SK-N-SH (cell line): ENCODE data around the gene SVIL. TPM values are rescaled to one million over a fixed set of nuclear protein-coding genes. Genes with fewer than 3 reads are reported as not detected.

Experiments used
- CTCF ChIA-PET: fragments of 300-600, 350-600 bp; formaldehyde crosslinking; extraction: SDS; loops from one replicate; lab custom pipeline; 2021; lab: Yijun Ruan, JAX
- POLR2A ChIA-PET: fragments of 350-600 bp; sonication (Branson Sonifier 250); formaldehyde crosslinking; extraction: SDS; loops from one replicate; lab custom pipeline; 2020; ENCODE audit warnings: antibody characterized with exemption, inconsistent platforms; lab: Yijun Ruan, JAX
- DNase-seq: peaks from one replicate; pipeline ENCODE4 v3.0.0; 2012
- H2AFZ ChIP-seq: fragments of 200-600 bp; sonication (generic); 2 replicates; pipeline ENCODE4 v1.8.1; 2016; ENCODE audit warnings: antibody characterized with exemption, mild to moderate bottlenecking, low read depth
- H3F3A ChIP-seq: fragments of 200-600 bp; sonication (generic); replicated peaks from 2 replicates; pipeline ENCODE3; 2016; ENCODE audit warnings: antibody characterized with exemption, mild to moderate bottlenecking; ENCODE audit not compliant: insufficient read depth
- H3K27ac ChIP-seq, 2 experiments: fragments of 200-500 bp in 1 of 2; fragments of 200-600 bp in 1 of 2; sonication (Bioruptor generic) in 1 of 2; sonication (generic), shearing (Covaris generic) in 1 of 2; 2 replicates each; pipeline versions ENCODE4 v1.5.1 to v1.6.1; 2014 to 2016; ENCODE audit warnings: low read depth in 2 of 2, inconsistent platforms in 1 of 2, low read length in 1 of 2, mild to moderate bottlenecking in 1 of 2, mixed read lengths in 1 of 2
- H3K27me3 ChIP-seq: fragments of 200-600 bp; sonication (generic), shearing (Covaris generic); 2 replicates; pipeline ENCODE4 v1.6.1; 2016; ENCODE audit warnings: mixed run types; ENCODE audit not compliant: insufficient read depth
- H3K36me3 ChIP-seq, 2 experiments: fragments of 200-500 bp in 1 of 2; fragments of 200-600 bp in 1 of 2; sonication (Bioruptor generic) in 1 of 2; sonication (generic) in 1 of 2; replicated peaks in 1 of 2; 2 replicates each; pipeline versions ENCODE3 to v1.5.1; 2014 to 2016; ENCODE audit warnings: low read length in 1 of 2, mild to moderate bottlenecking in 1 of 2; ENCODE audit not compliant: insufficient read depth in 2 of 2, control insufficient read depth in 1 of 2
- H3K4me1 ChIP-seq, 2 experiments: fragments of 200-500 bp in 1 of 2; fragments of 200-600 bp in 1 of 2; sonication (Bioruptor generic) in 1 of 2; sonication (generic), shearing (Covaris generic) in 1 of 2; 2 replicates each; pipeline versions ENCODE4 v1.5.1 to v1.6.1; 2014 to 2016; ENCODE audit warnings: low read depth in 1 of 2, low read length in 1 of 2, mixed run types in 1 of 2; ENCODE audit not compliant: insufficient read depth in 2 of 2, control insufficient read depth in 1 of 2
- H3K4me2 ChIP-seq: fragments of 200-600 bp; sonication (generic), shearing (Covaris generic); 2 replicates; pipeline ENCODE4 v1.6.1; 2017; ENCODE audit warnings: mixed run types
- H3K4me3 ChIP-seq, 2 experiments: fragments of 200-500 bp in 1 of 2; fragments of 200-600 bp in 1 of 2; sonication (Bioruptor generic) in 1 of 2; sonication (generic), shearing (Covaris generic) in 1 of 2; 2 replicates each; pipeline versions ENCODE4 v1.5.1 to v1.8.1; 2014 to 2016; ENCODE audit warnings: low read depth in 2 of 2, inconsistent platforms in 1 of 2, low read length in 1 of 2, mild to moderate bottlenecking in 1 of 2, mixed read lengths in 1 of 2, moderate library complexity in 1 of 2
- H3K79me2 ChIP-seq: fragments of 200-600 bp; sonication (generic); 2 replicates; pipeline ENCODE4 v1.8.1; 2017; ENCODE audit warnings: mild to moderate bottlenecking; ENCODE audit not compliant: insufficient read depth
- H3K9ac ChIP-seq: fragments of 200-600 bp; sonication (generic); 2 replicates; pipeline ENCODE4 v1.6.1; 2017; ENCODE audit warnings: mixed run types
- H3K9me2 ChIP-seq: fragments of 200-600 bp; sonication (generic); 2 replicates; pipeline ENCODE4 v1.6.1; 2017; ENCODE audit warnings: mixed run types
- H3K9me3 ChIP-seq: fragments of 200-600 bp; sonication (generic); 2 replicates; pipeline ENCODE4 v1.6.1; 2017; ENCODE audit warnings: mixed run types, mild to moderate bottlenecking, moderate library complexity
- H4K20me1 ChIP-seq: fragments of 200-600 bp; sonication (generic); 2 replicates; pipeline ENCODE4 v1.6.1; 2017; ENCODE audit warnings: mild to moderate bottlenecking, mixed run types; ENCODE audit not compliant: insufficient read depth
- CHD2 ChIP-seq: fragments of 150-350 bp; IDR thresholded peaks from 2 replicates; pipeline ENCODE4 v1.6.1; 2018; ENCODE audit warnings: low read length; ENCODE audit not compliant: partially characterized antibody
- ELF1 ChIP-seq: IDR thresholded peaks from 2 replicates; pipeline ENCODE4 v1.4.0; 2012
- EP300 ChIP-seq, 2 experiments: IDR thresholded peaks; 2 replicates each; pipeline versions ENCODE4 v1.4.0 to v1.6.1; 2012; ENCODE audit warnings: borderline replicate concordance in 1 of 2, low read depth in 1 of 2, low read length in 1 of 2
- EZH2phosphoT487 ChIP-seq: fragments of 200-600 bp; sonication (generic); IDR thresholded peaks from 2 replicates; pipeline ENCODE4 v1.6.1; 2017; ENCODE audit warnings: low read depth, mixed run types, mild to moderate bottlenecking, antibody characterized with exemption, moderate library complexity, borderline replicate concordance
- FOSL2 ChIP-seq: IDR thresholded peaks from 2 replicates; pipeline ENCODE4 v1.4.0; 2012; ENCODE audit warnings: low read depth, mild to moderate bottlenecking, moderate library complexity, borderline replicate concordance
- FOXM1 ChIP-seq: IDR thresholded peaks from 2 replicates; pipeline ENCODE4 v1.4.0; 2012; ENCODE audit warnings: low read depth, mild to moderate bottlenecking
- GABPA ChIP-seq: IDR thresholded peaks from 2 replicates; pipeline ENCODE4 v1.4.0; 2012; ENCODE audit warnings: low read depth, mild to moderate bottlenecking
- GATA2 ChIP-seq: sonication (generic); formaldehyde crosslinking; IDR thresholded peaks from 2 replicates; pipeline ENCODE4 v1.5.0; 2020; ENCODE audit warnings: mild to moderate bottlenecking, missing genetic modification reagents
- JUND ChIP-seq: IDR thresholded peaks from 2 replicates; pipeline ENCODE4 v1.4.0; 2012
- MEF2A ChIP-seq: IDR thresholded peaks from 2 replicates; pipeline ENCODE4 v1.4.0; 2012; ENCODE audit warnings: low read depth, borderline replicate concordance
- NFIC ChIP-seq: IDR thresholded peaks from 2 replicates; pipeline ENCODE4 v1.4.0; 2012; ENCODE audit warnings: borderline replicate concordance
- POLR2AphosphoS5 ChIP-seq: IDR thresholded peaks from 2 replicates; pipeline ENCODE4 v1.6.1; 2012; ENCODE audit warnings: low read depth, low read length
- RFX5 ChIP-seq: IDR thresholded peaks from 2 replicates; pipeline ENCODE4 v1.6.1; 2012; ENCODE audit warnings: mild to moderate bottlenecking, improper control_type of control experiment, low read length
- RXRA ChIP-seq: IDR thresholded peaks from 2 replicates; pipeline ENCODE4 v1.4.0; 2012; ENCODE audit warnings: low read depth, mild to moderate bottlenecking, borderline replicate concordance
- SIN3A ChIP-seq: IDR thresholded peaks from 2 replicates; pipeline ENCODE4 v1.6.1; 2012; ENCODE audit warnings: low read depth, mild to moderate bottlenecking, low read length, moderate library complexity, borderline replicate concordance
- SMC3 ChIP-seq: IDR thresholded peaks from 2 replicates; pipeline ENCODE4 v1.6.1; 2012; ENCODE audit warnings: low read depth, low read length, improper control_type of control experiment
- TAF1 ChIP-seq: IDR thresholded peaks from 2 replicates; pipeline ENCODE4 v1.6.1; 2012; ENCODE audit warnings: low read depth, mild to moderate bottlenecking, low read length, moderate library complexity, borderline replicate concordance
- TCF12 ChIP-seq: IDR thresholded peaks from 2 replicates; pipeline ENCODE4 v1.4.0; 2012
- TEAD4 ChIP-seq: IDR thresholded peaks from 2 replicates; pipeline ENCODE4 v1.4.0; 2012; ENCODE audit warnings: mild to moderate bottlenecking, borderline replicate concordance; ENCODE audit not compliant: insufficient read depth
- WGBS: methylation state at CpG from one replicate; pipeline ENCODE4 v1.1.6; 2017; ENCODE audit warnings: low lambda C conversion rate; 5-methylcytosine and 5-hydroxymethylcytosine counted together
- polyA plus RNA-seq, 3 experiments: library from polyadenylated mRNA; depleted of rRNA; stranded (reverse); fragments of >200 nt; gene quantifications; 2 replicates each; pipeline ENCODE4 v1.2.3, GENCODE V29; 2012
- TF ChIP-seq, protein P1 (sequence below): IDR thresholded peaks from 2 replicates; pipeline ENCODE4 v1.4.0; 2012; ENCODE audit warnings: low read depth
- TF ChIP-seq, protein P2 (sequence below): IDR thresholded peaks from 2 replicates; pipeline ENCODE4; 2012
- TF ChIP-seq, protein P3 (sequence below): IDR thresholded peaks from 2 replicates; pipeline ENCODE4 v1.4.0; 2012; ENCODE audit warnings: low read depth, borderline replicate concordance

Gene SVIL
- polyA plus RNA-seq, 1 of the 3 experiments (the other 2 are of a cell fraction), result 48.7 TPM

DNA sequence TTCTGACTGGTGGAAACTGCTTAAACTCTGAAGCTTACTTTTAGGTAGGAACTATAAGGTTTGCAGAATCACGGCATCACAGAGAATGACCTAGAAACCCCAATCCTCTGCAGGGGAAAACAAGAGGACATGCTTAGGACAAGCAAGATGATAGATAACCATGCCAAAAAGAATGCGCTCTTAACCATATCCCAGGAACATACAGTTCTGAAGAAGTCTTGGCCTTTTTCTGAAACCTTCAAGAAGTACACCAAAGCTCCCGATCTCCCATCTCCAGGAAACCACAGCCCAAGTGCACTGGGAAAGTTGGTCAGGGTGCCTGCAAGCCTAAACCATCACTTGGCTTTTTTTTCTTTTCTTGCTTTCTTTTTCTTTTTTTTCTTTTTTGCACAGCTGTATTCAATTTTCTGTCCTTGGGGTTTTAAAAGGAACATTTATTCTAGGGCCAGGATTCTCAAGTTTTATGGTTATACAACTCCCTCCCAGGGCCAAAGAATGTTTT is 12.2 kb upstream of the SVIL start:
- Histone ChIP-seq H3K9me3 (no peaks in the 10 kb centered on the region), H3K9ac (peak overlapping the region; percentile 64; the same call in 1 of the 2 replicates), H3F3A (peaks cover 61% of the 10 kb centered on the region), H3K79me2 (peaks cover 66% of the 10 kb centered on the region), H3K4me1 (peaks cover 20 to 78% of the 10 kb centered on the region in 2 experiments; a peak in 3 of 4 replicates), H3K9me2 (no peaks in the 10 kb centered on the region), H3K4me2 (peak overlapping the region; percentile 66), H2AFZ (no peak overlapping the region), H4K20me1 (no peaks in the 10 kb centered on the region; the same call in 1 of the 2 replicates), H3K36me3 (peaks cover 0 to 21% of the 10 kb centered on the region in 2 experiments), H3K27ac (peak overlapping the region; percentile 89 to 97), H3K4me3 (peak overlapping the region; percentile 6 to 43; a peak in 3 of 4 replicates), H3K27me3 (no peaks in the 10 kb centered on the region)
- ChIA-PET CTCF (interaction anchor here (0.7 to 1.0 kb wide), 2 partner anchors 10 to 18 kb away, joined by 3 to 5 read pairs; no protein-coding TSS in a partner anchor), POLR2A (no interaction called here)
- no peak for DNase-seq
- TF ChIP-seq ELF1 (no peak), EP300 (IDR thresholded peaks at IDR 0.05; ENCODE audit: borderline replicate concordance in 1 of 2, low read depth in 1 of 2, low read length in 1 of 2) (no peak), MEF2A (no peak), NFIC (peak; percentile 7; the same call in 1 of the 2 replicates), FOSL2 (no peak), TAF1 (no peak), TCF12 (peak; percentile 83), POLR2AphosphoS5 (no peak), JUND (peak; percentile 32; the same call in 1 of the 2 replicates), SMC3 (no peak), CHD2 (no peak)
- TF ChIP-seq, all 33 proteins: peak for 3
- 41% methylated on average over 3 of the region's 3 CpGs for WGBS

DNA sequence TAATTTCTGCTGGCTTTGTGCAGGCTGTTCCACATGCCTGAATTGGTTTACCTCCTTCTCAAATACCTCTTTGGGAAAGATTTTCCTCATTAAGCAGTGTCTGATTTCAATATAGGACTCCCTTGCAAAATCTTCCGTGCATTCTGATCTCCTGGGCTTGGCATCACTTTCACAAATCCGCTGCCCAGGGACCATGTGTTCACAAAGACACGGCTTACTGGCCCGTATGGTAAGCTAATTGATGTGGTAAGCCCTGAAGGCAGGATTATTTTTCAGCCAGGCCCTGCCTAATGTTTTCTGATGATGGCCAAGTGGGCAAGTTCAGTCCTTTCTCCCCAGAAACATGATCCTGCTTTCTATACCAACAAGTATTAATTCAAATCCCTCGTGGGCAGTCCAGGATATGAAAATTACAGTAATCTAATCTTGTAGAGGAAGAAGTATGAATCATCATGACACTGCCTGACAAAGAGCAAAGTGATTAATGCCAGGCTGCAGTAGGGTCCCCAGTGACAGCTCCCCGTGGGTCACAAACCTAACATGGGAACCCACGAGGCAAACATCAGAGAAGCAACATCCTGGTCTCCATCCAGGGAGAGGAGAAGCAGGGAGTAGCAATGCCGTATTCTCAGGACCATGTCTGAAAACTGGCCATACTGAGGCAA is 11.6 kb upstream of the SVIL start:
- Histone ChIP-seq H3K36me3 (peaks cover 0 to 21% of the 10 kb centered on the region in 2 experiments), H4K20me1 (no peaks in the 10 kb centered on the region; the same call in 1 of the 2 replicates), H3F3A (peaks cover 62% of the 10 kb centered on the region), H3K9me2 (no peaks in the 10 kb centered on the region), H3K4me2 (peak overlapping the region; percentile 66), H3K27ac (peak overlapping the region; percentile 89 to 97), H3K4me3 (peak overlapping the region; percentile 10 to 43; a peak in 3 of 4 replicates), H3K4me1 (peaks cover 20 to 78% of the 10 kb centered on the region in 2 experiments; a peak in 3 of 4 replicates), H3K27me3 (no peaks in the 10 kb centered on the region), H2AFZ (no peak overlapping the region), H3K79me2 (peaks cover 66% of the 10 kb centered on the region), H3K9me3 (no peaks in the 10 kb centered on the region), H3K9ac (peak overlapping the region; percentile 64; the same call in 1 of the 2 replicates)
- CTCF ChIA-PET, result interaction anchor here (0.7 to 1.0 kb wide), 2 partner anchors 11 to 17 kb away, joined by 3 to 5 read pairs; no protein-coding TSS in a partner anchor
- WGBS, result 8% methylated on average over 8 of the region's 8 CpGs
- peak; percentile 52 for DNase-seq
- POLR2A ChIA-PET, result no interaction called here
- TF ChIP-seq, protein P1, sequence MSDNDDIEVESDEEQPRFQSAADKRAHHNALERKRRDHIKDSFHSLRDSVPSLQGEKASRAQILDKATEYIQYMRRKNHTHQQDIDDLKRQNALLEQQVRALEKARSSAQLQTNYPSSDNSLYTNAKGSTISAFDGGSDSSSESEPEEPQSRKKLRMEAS, result peak; percentile 63
- TF ChIP-seq, protein P2, sequence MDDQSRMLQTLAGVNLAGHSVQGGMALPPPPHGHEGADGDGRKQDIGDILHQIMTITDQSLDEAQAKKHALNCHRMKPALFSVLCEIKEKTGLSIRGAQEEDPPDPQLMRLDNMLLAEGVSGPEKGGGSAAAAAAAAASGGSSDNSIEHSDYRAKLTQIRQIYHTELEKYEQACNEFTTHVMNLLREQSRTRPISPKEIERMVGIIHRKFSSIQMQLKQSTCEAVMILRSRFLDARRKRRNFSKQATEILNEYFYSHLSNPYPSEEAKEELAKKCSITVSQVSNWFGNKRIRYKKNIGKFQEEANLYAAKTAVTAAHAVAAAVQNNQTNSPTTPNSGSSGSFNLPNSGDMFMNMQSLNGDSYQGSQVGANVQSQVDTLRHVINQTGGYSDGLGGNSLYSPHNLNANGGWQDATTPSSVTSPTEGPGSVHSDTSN, result peak; percentile 97
- TF ChIP-seq GATA2 (no peak), FOXM1 (peak; percentile 66; the same call in 1 of the 2 replicates), SIN3A (peak; percentile 72; the same call in 1 of the 2 replicates), SMC3 (no peak), RFX5 (no peak), TEAD4 (peak; percentile 76; the same call in 1 of the 2 replicates), POLR2AphosphoS5 (peak; percentile 64), EP300 (IDR thresholded peaks at IDR 0.05; ENCODE audit: borderline replicate concordance in 1 of 2, low read depth in 1 of 2, low read length in 1 of 2) (peak; percentile 88 to 90), CHD2 (no peak), GABPA (peak; percentile 24; the same call in 1 of the 2 replicates), JUND (peak; percentile 89), EZH2phosphoT487 (no peak), FOSL2 (peak; percentile 88), TAF1 (0 out of 2 replicates have a peak, but pooled peaks have one; percentile 9), RXRA (peak; percentile 67; the same call in 1 of the 2 replicates)
- TF ChIP-seq, protein P3, sequence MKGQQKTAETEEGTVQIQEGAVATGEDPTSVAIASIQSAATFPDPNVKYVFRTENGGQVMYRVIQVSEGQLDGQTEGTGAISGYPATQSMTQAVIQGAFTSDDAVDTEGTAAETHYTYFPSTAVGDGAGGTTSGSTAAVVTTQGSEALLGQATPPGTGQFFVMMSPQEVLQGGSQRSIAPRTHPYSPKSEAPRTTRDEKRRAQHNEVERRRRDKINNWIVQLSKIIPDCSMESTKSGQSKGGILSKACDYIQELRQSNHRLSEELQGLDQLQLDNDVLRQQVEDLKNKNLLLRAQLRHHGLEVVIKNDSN, result peak; percentile 38; the same call in 1 of the 2 replicates
